ENCODE measurements around the gene GATD1. TPM values are rescaled to one million over a fixed set of nuclear protein-coding genes. Genes with fewer than 3 reads are reported as not detected.
A peak's percentile ranks its signal among the peaks of the same experiment; 100 is the strongest.

Gene GATD1
- total RNA-seq, 1 donor from 2014 or later: 63.3 TPM

DNA sequence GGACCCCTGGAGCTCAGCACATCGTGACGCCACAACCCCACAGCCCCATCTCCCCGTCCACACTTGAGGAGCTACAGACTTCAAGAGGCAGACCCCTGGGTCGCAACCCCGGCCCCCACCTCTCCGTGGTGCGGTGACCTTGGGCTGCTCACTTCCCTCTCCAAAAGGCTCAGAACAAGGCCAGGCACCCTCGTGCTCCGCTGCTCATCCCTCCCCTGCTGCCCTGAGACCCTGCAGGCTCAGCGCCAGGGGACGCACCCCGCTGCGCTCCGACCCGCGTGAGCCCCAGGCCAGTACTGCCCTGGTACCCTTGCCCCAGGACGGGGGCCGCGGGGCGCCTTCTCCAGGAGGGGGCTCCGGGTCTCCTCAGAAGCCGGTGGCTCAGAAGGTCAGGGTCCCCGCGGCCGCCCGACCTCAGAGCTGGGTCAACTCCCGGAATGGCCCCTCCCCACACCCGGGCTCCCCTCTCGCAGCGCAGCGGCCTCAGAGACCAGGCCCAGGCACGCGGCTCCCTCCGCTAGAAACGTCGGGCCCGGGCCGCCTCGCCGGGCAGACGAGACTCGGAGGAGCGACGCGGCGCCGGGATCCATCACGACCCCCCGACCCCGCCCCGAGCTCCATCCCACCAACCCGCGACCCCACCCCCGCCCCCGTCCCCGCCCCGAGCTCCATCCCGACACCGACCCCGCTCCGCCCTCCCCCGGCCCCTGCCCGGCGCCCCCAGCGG is 563 bp downstream of the GATD1 start:
- H3K4me1 Mint-ChIP-seq: peaks cover 16% of the 10 kb centered on the region
- ATAC-seq (ENCODE audit: low read depth) (peak; percentile 51), DNase-seq (no peak)
- H3K36me3 Mint-ChIP-seq (ENCODE audit: low read depth): peaks cover 5% of the 10 kb centered on the region
- H3K9me3 Mint-ChIP-seq: no peaks in the 10 kb centered on the region
- intact Hi-C loops (cut with micrococcal nuclease): loop anchor here (1.0 to 2.0 kb wide), 4 partner anchors 11 to 66 kb away; partner anchors contain the start of genes POLR2L, TALDO1 and TSPAN4
- ChIA-PET POLR2A (interaction anchor here (0.5 to 2.7 kb wide), 9 partner anchors 19 to 448 kb away, joined by 3 to 23 read pairs (median 4); partner anchors contain the start of genes IRF7, RPLP2, SLC25A22 and TALDO1), CTCF (no interaction called here)
- H3K4me3 Mint-ChIP-seq: peak overlapping the region; percentile 80
- TF ChIP-seq, protein P1, sequence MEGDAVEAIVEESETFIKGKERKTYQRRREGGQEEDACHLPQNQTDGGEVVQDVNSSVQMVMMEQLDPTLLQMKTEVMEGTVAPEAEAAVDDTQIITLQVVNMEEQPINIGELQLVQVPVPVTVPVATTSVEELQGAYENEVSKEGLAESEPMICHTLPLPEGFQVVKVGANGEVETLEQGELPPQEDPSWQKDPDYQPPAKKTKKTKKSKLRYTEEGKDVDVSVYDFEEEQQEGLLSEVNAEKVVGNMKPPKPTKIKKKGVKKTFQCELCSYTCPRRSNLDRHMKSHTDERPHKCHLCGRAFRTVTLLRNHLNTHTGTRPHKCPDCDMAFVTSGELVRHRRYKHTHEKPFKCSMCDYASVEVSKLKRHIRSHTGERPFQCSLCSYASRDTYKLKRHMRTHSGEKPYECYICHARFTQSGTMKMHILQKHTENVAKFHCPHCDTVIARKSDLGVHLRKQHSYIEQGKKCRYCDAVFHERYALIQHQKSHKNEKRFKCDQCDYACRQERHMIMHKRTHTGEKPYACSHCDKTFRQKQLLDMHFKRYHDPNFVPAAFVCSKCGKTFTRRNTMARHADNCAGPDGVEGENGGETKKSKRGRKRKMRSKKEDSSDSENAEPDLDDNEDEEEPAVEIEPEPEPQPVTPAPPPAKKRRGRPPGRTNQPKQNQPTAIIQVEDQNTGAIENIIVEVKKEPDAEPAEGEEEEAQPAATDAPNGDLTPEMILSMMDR (IDR thresholded peaks at IDR 0.05): no peak
- H3K27ac Mint-ChIP-seq: peak overlapping the region; percentile 56
- no peaks in the 10 kb centered on the region for H3K27me3 Mint-ChIP-seq

DNA sequence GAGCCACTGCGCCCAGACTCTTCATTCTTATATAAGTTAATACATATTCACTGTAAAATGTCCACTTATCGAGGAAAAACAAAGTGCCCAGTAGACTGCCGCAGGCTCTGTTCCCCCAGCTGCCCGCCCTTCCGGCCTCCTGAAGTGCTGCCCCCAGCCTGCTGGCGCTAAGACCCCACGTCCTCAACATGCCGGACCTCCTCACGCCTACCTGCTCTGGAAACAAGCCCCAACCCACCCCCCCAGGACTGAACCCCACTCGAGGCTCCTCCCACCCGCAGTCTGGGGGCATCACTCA is 1.1 kb downstream of the GATD1 start:
- intact Hi-C loops (cut with micrococcal nuclease): loop anchor here (2.0 kb wide), 1 partner anchor 67 kb away; the partner anchor contains the start of genes POLR2L and TSPAN4
- CTCF ChIA-PET: no interaction called here

GRCh38 chr11:774873-775592 is 2.3 kb downstream of the GATD1 start:
- ChIA-PET POLR2A (interaction anchor here (1.0 kb wide), 1 partner anchor 160 kb away, joined by 3 read pairs; no protein-coding TSS in a partner anchor), CTCF (no interaction called here)
- no peaks in the 10 kb centered on the region for H3K27me3 Mint-ChIP-seq
- H3K36me3 Mint-ChIP-seq (ENCODE audit: low read depth): peaks cover 15% of the 10 kb centered on the region
- DNase-seq: no peak
- TF ChIP-seq, protein P1 (IDR thresholded peaks at IDR 0.05): no peak
- intact Hi-C loops (cut with micrococcal nuclease): no loop called here
- ATAC-seq (ENCODE audit: low read depth): no peak
- peak overlapping the region; percentile 41 for H3K27ac Mint-ChIP-seq
- peaks cover 16% of the 10 kb centered on the region for H3K4me1 Mint-ChIP-seq
- no peaks in the 10 kb centered on the region for H3K9me3 Mint-ChIP-seq
- peak overlapping the region; percentile 66 for H3K4me3 Mint-ChIP-seq

More for the DNA sequence above, 1.1 kb downstream of the GATD1 start:
- TF ChIP-seq, protein P1 (IDR thresholded peaks at IDR 0.05): no peak
- no peaks in the 10 kb centered on the region for H3K9me3 Mint-ChIP-seq
- peaks cover 16% of the 10 kb centered on the region for H3K4me1 Mint-ChIP-seq
- peak overlapping the region; percentile 80 for H3K4me3 Mint-ChIP-seq
- DNase-seq (no peak), ATAC-seq (ENCODE audit: low read depth) (no peak)
- peaks cover 7% of the 10 kb centered on the region for H3K36me3 Mint-ChIP-seq (ENCODE audit: low read depth)
- H3K27ac Mint-ChIP-seq: peak overlapping the region; percentile 56
- H3K27me3 Mint-ChIP-seq: no peaks in the 10 kb centered on the region
- POLR2A ChIA-PET: interaction anchor here (0.7 to 2.7 kb wide), 6 partner anchors 17 to 48 kb away, joined by 3 to 23 read pairs (median 4); partner anchors contain the start of genes RPLP2 and TALDO1

DNA sequence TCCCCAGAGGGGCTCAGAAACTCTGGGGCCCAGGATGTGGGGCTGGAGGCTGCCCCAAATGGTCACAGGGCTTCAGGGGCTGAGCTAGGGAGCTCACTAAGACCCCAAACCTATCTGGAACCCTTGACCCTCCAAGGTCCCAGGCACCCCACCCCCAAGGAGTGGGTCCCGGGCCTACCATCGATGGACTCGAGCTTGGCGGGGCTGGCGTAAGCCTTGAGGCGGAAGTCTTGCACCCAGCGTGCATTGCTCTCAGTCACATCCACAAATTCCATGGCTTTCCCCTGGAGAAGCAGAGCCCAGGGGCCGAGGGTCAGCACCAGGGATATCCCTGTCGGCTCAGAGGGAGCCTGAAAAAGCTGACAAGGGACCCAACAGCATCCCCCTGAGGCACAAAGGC is 3.5 kb downstream of the GATD1 start:
- CTCF ChIA-PET: no interaction called here

More for the DNA sequence above, 3.5 kb downstream of the GATD1 start:
- no peaks in the 10 kb centered on the region for H3K9me3 Mint-ChIP-seq
- TF ChIP-seq, protein P1 (IDR thresholded peaks at IDR 0.05): no peak
- no peak overlapping the region for H3K4me3 Mint-ChIP-seq
- peaks cover 13% of the 10 kb centered on the region for H3K4me1 Mint-ChIP-seq
- H3K36me3 Mint-ChIP-seq (ENCODE audit: low read depth): peaks cover 22% of the 10 kb centered on the region
- intact Hi-C loops (cut with micrococcal nuclease): no loop called here
- POLR2A ChIA-PET: no interaction called here
- no peaks in the 10 kb centered on the region for H3K27me3 Mint-ChIP-seq
- H3K27ac Mint-ChIP-seq: no peak overlapping the region
- DNase-seq: no peak
- no peak for ATAC-seq (ENCODE audit: low read depth)

Measured in activated B cell treated with CpG ODN at 0.5 μM for 24 hours (primary cell).